ENCODE data around the gene KCNK7.

The KCNK7 gene

GRCh38 chr11:65634905-65635731 lies 39.5 kb upstream of the KCNK7 start:
- peaks cover 26% of the 10 kb centered on the region for H3K36me3 Mint-ChIP-seq (ENCODE audit: low read depth)
- H3K4me3 Mint-ChIP-seq: no peak overlapping the region
- H3K4me1 Mint-ChIP-seq (ENCODE audit: low read depth): peaks cover 23% of the 10 kb centered on the region
- peak overlapping the region; percentile 31 for H3K27ac Mint-ChIP-seq
- no peaks in the 10 kb centered on the region for H3K9me3 Mint-ChIP-seq
- no peaks in the 10 kb centered on the region for H3K27me3 Mint-ChIP-seq (ENCODE audit: low read depth)

- H3K27ac Mint-ChIP-seq: peak overlapping the region; percentile 31
- H3K27me3 Mint-ChIP-seq (ENCODE audit: low read depth): no peaks in the 10 kb centered on the region
- H3K4me3 Mint-ChIP-seq: no peak overlapping the region
- peaks cover 25% of the 10 kb centered on the region for H3K36me3 Mint-ChIP-seq (ENCODE audit: low read depth)
- peaks cover 16% of the 10 kb centered on the region for H3K4me1 Mint-ChIP-seq (ENCODE audit: low read depth)
- no peaks in the 10 kb centered on the region for H3K9me3 Mint-ChIP-seq
Observed at GRCh38 chr11:65634440-65634839, 38.8 kb upstream of the KCNK7 start.

- Mint-ChIP-seq H3K27me3 (ENCODE audit: low read depth) (no peaks in the 10 kb centered on the region), H3K9me3 (no peaks in the 10 kb centered on the region), H3K27ac (peak overlapping the region; percentile 26), H3K36me3 (ENCODE audit: low read depth) (peaks cover 28% of the 10 kb centered on the region), H3K4me1 (ENCODE audit: low read depth) (peaks cover 16% of the 10 kb centered on the region), H3K4me3 (no peak overlapping the region)
Observed at GRCh38 chr11:65634109-65634436, 38.5 kb upstream of the KCNK7 start.

DNA sequence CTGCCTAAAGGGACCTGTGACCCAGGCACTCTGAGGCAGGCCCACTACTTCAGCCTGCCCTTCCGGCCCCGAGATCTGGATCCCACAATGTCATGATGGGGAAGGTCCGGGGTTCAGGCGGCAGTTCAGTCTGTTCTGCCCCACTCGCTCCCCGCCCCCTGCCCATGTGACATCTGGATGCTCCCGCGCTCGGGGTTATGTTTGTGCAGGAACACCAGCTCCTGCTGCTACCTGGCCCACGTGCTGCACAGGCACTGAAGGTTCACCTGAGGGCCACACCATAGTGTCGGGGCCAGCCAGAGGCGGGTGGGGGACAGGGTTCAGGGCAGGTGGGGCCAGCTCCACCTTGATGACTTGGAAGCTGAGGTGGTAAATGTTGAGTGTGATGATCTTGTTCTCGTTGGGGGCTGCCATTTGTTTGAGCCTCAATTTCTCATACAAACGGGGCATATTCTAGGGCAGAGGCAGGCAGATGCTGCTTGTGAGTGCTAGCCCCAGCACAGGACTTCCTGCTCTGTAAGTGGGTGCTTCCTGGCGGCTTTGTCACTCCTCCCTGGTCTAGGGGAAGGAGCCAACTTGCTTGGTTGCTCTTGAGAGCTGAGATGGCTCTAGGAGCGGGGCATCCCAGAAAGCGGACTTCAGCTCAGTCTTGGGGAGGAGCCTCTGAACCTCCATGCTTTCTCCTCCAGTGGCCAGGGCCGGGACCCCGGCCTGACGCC lies 37.9 kb upstream of the KCNK7 start:
- no peaks in the 10 kb centered on the region for H3K27me3 Mint-ChIP-seq (ENCODE audit: low read depth)
- no peaks in the 10 kb centered on the region for H3K9me3 Mint-ChIP-seq
- peak overlapping the region; percentile 64 for H3K27ac Mint-ChIP-seq
- peaks cover 11% of the 10 kb centered on the region for H3K4me1 Mint-ChIP-seq (ENCODE audit: low read depth)
- no peak overlapping the region for H3K4me3 Mint-ChIP-seq
- H3K36me3 Mint-ChIP-seq (ENCODE audit: low read depth): peaks cover 24% of the 10 kb centered on the region

- Mint-ChIP-seq H3K9me3 (no peaks in the 10 kb centered on the region), H3K27me3 (ENCODE audit: low read depth) (no peaks in the 10 kb centered on the region), H3K4me3 (no peak overlapping the region), H3K4me1 (ENCODE audit: low read depth) (peaks cover 6% of the 10 kb centered on the region), H3K27ac (no peak overlapping the region), H3K36me3 (ENCODE audit: low read depth) (peaks cover 26% of the 10 kb centered on the region)
Observed at GRCh38 chr11:65630215-65630614, 34.6 kb upstream of the KCNK7 start.

DNA sequence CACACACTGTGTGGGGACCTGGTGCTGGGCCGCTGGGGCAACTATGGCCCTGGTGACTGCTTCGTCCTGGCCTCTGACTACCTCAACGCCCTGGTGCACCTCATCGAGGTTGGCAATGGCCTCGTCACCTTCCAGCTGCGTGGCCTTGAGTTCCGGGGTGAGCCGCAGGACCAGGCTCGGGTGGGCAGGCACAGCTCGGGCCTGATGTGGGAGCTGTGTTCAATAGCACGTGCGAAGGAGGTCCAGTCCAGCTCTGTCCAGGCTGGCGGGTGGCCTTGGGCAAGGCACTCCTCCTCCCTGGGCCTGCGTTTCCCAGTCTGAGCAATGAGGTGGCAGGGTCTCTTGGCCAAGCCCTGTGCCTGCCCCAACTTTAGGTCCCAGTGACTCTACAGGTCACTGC lies 34.0 kb upstream of the KCNK7 start:
- Mint-ChIP-seq H3K9me3 (no peaks in the 10 kb centered on the region), H3K27ac (no peak overlapping the region), H3K4me3 (no peak overlapping the region), H3K27me3 (ENCODE audit: low read depth) (no peaks in the 10 kb centered on the region), H3K36me3 (ENCODE audit: low read depth) (peaks cover 22% of the 10 kb centered on the region), H3K4me1 (ENCODE audit: low read depth) (peaks cover 6% of the 10 kb centered on the region)

DNA sequence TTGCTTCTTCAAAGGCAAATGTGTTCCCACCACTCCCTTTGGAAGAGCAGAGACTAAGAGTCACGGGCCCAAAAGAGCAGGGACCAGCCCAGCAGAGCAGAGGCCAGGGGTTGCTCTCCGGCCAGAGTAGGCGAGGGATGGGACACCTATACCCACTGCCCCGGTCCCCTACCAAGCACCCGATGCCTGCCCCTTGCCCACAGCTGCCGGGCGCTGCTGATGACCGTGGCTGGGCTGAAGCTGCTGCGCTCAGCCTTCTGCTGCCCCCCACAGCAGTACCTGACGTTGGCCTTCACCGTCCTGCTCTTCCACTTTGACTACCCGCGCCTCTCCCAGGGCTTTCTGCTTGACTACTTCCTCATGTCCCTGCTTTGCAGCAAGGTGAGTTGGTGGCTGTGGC lies 31.6 kb upstream of the KCNK7 start:
- Mint-ChIP-seq H3K27me3 (ENCODE audit: low read depth) (no peaks in the 10 kb centered on the region), H3K36me3 (ENCODE audit: low read depth) (peaks cover 28% of the 10 kb centered on the region), H3K9me3 (no peaks in the 10 kb centered on the region), H3K27ac (no peak overlapping the region), H3K4me3 (no peak overlapping the region), H3K4me1 (ENCODE audit: low read depth) (peaks cover 2% of the 10 kb centered on the region)

DNA sequence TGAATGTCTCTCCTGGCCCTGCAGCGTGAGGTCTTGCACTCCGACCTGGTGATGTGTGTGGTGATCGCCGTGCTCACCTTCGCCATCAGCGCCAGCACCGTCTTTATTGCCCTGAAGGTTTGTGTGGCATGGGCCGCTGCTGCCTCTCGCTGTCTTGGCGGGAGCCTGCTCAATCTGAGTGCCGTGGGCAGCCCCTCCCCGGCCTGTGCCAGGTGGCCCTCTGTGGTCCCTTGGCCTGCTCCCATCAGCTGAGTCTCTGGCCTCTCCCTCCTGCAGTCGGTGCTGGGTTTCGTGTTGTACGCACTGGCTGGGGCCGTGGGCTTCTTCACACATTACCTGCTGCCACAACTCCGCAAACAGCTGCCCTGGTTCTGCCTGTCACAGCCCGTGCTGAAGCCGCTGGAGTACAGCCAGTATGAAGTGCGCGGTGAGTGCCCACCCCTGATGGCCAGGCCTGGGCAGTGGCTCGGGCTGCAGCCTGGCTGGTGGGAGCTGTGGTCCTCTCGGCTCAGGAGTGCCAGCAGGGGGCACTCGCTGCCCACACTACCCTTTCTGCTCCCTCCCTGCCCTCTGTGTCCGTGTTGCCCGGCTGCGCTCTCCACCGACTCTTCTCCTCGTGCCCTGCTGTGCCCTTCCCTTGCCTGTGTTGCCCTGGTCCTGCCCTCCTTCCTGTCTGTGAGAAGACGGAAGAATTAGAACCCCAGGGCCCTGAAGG lies 30.2 kb upstream of the KCNK7 start:
- Mint-ChIP-seq H3K4me3 (no peak overlapping the region), H3K4me1 (ENCODE audit: low read depth) (peaks cover 2% of the 10 kb centered on the region), H3K36me3 (ENCODE audit: low read depth) (peaks cover 31% of the 10 kb centered on the region), H3K27ac (peak overlapping the region; percentile 71), H3K9me3 (no peaks in the 10 kb centered on the region), H3K27me3 (ENCODE audit: low read depth) (no peaks in the 10 kb centered on the region)

GRCh38 chr11:65624931-65625627 lies 29.5 kb upstream of the KCNK7 start:
- Mint-ChIP-seq H3K36me3 (ENCODE audit: low read depth) (peaks cover 30% of the 10 kb centered on the region), H3K27me3 (ENCODE audit: low read depth) (no peaks in the 10 kb centered on the region), H3K4me1 (ENCODE audit: low read depth) (peaks cover 2% of the 10 kb centered on the region), H3K27ac (no peak overlapping the region), H3K4me3 (no peak overlapping the region), H3K9me3 (no peaks in the 10 kb centered on the region)

- Mint-ChIP-seq H3K4me1 (ENCODE audit: low read depth) (peaks cover 2% of the 10 kb centered on the region), H3K27ac (no peak overlapping the region), H3K9me3 (no peaks in the 10 kb centered on the region), H3K27me3 (ENCODE audit: low read depth) (no peaks in the 10 kb centered on the region), H3K4me3 (no peak overlapping the region), H3K36me3 (ENCODE audit: low read depth) (peaks cover 26% of the 10 kb centered on the region)
Observed at GRCh38 chr11:65623852-65624616, 28.4 kb upstream of the KCNK7 start.

DNA sequence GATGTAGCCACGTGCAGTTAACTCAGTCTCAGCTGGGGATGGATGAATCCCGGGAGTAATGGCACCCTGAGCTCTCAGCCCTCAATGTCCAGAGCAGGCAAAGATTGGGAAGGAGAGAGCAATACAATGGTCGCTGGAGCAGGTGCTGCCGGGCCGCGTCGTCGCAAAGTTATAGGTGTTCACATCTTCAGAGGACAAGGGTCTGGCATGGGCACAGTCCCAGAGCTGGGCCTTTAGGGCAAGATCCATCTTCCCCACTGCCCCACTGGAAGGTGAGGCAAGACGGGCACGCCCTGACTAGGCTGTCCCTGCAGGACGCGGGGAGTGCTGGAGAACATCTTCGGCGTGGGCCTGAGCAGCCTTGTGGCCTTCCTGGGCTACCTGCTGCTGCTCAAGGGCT lies 27.6 kb upstream of the KCNK7 start:
- Mint-ChIP-seq H3K4me1 (ENCODE audit: low read depth) (peaks cover 2% of the 10 kb centered on the region), H3K36me3 (ENCODE audit: low read depth) (peaks cover 26% of the 10 kb centered on the region), H3K4me3 (no peak overlapping the region), H3K27ac (peak overlapping the region; percentile 29), H3K9me3 (no peaks in the 10 kb centered on the region), H3K27me3 (ENCODE audit: low read depth) (no peaks in the 10 kb centered on the region)

DNA sequence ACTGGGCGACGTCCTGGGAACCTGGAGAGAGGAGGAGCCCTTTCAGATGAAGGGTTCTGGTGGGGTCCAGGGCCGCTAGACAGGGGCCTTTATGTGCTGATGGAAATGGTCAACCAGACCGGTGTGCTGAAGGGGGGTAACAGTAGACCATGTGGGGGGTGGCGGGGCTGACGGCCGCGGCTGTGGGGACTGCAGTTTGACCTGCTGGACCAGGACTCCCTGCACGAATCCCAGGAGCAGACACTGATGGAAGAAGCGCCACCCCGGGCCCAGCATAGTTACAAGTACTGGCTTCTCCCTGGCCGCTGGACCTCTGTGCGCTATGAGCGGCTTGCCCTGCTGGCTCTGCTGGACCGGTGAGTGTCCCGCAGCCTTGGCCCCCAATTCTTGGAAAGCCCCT lies 26.4 kb upstream of the KCNK7 start:
- no peaks in the 10 kb centered on the region for H3K27me3 Mint-ChIP-seq (ENCODE audit: low read depth)
- H3K4me3 Mint-ChIP-seq: no peak overlapping the region
- H3K9me3 Mint-ChIP-seq: no peaks in the 10 kb centered on the region
- peaks cover 4% of the 10 kb centered on the region for H3K4me1 Mint-ChIP-seq (ENCODE audit: low read depth)
- peaks cover 23% of the 10 kb centered on the region for H3K36me3 Mint-ChIP-seq (ENCODE audit: low read depth)
- no peak overlapping the region for H3K27ac Mint-ChIP-seq

DNA sequence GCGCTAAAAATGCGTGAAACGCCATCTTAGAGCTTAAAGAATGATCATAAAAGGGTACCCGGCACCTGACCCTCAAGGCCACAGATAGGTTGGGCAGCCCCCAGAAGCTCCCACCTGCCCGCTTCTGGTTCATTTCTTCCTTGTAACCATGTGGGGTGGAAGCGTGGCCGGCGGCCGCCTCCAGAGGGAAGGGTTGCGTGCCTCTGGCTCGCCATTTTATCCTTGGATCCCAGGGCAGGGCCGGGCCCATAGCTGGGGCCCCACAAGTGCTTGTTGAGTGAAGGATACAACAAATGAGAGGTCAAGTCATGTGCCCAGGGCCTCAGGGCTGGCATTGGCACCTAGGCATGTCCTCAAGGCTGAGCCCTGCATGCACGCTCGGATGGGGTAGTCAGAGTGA lies 25.9 kb upstream of the KCNK7 start:
- H3K27me3 Mint-ChIP-seq (ENCODE audit: low read depth): no peaks in the 10 kb centered on the region
- no peak overlapping the region for H3K4me3 Mint-ChIP-seq
- H3K36me3 Mint-ChIP-seq (ENCODE audit: low read depth): peaks cover 27% of the 10 kb centered on the region
- H3K27ac Mint-ChIP-seq: no peak overlapping the region
- H3K9me3 Mint-ChIP-seq: no peaks in the 10 kb centered on the region
- peaks cover 9% of the 10 kb centered on the region for H3K4me1 Mint-ChIP-seq (ENCODE audit: low read depth)

DNA sequence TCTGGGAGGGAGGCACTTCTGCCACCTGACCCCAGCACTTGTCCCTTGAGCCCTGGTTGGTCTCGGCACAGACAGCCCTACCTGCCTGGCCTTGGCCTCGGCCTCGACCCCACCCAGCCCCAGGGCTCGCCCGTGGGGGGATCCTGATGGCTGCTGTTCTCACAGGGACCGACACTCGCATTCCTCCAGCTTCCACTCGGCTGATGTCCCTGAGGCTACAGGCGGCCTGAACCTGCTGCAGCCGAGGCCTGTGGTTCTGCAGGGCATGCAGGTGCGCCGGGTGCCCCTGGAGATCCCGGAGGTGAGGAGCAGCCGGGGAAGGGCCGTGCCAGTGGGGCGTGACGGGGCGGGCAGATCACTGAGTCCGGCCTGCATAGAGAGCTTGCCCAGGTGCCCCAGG lies 25.1 kb upstream of the KCNK7 start:
- Mint-ChIP-seq H3K27ac (no peak overlapping the region), H3K9me3 (no peaks in the 10 kb centered on the region), H3K4me3 (no peak overlapping the region), H3K4me1 (ENCODE audit: low read depth) (peaks cover 10% of the 10 kb centered on the region), H3K27me3 (ENCODE audit: low read depth) (peaks cover under 1% of the 10 kb centered on the region), H3K36me3 (ENCODE audit: low read depth) (peaks cover 28% of the 10 kb centered on the region)

Measured in T-helper 1 cell treated with Interleukin-12 subunit alpha and Interleukin-12 subunit beta and Interleukin-4 antibody, amounts not matched to agents 30 μg/mL and 1 μg/mL, for 36 hours (primary cell).